HepG2 (cell line): Measurements from ENCODE around the gene STMN1. TPM values are rescaled to one million over a fixed set of nuclear protein-coding genes. Genes with fewer than 3 reads are reported as not detected.

Source experiments
- ARID2 ChIP-seq: sonication (generic); formaldehyde crosslinking; IDR thresholded peaks from 2 replicates; pipeline ENCODE4 v1.8.1; 2022; ENCODE audit warnings: mild to moderate bottlenecking, missing genetic modification reagents, borderline replicate concordance
- BHLHE40 ChIP-seq: IDR thresholded peaks from 2 replicates; pipeline ENCODE4 v1.6.1; 2011; ENCODE audit warnings: low read length, improper control_type of control experiment
- EHMT2 ChIP-seq: fragments of 200-600 bp; sonication (generic); IDR thresholded peaks from 2 replicates; pipeline ENCODE4 v1.7.0; 2017; ENCODE audit warnings: antibody characterized with exemption, low read depth, low read length, borderline replicate concordance
- EZH2 ChIP-seq: conservative IDR thresholded peaks from 2 replicates; pipeline ENCODE4 v1.6.1; 2012; ENCODE audit warnings: mild to moderate bottlenecking, low read depth, low read length, moderate library complexity
- KDM3A ChIP-seq: IDR thresholded peaks from 2 replicates; pipeline ENCODE4 v1.6.1; 2018; ENCODE audit warnings: low read depth, missing compliant biosample characterization
- MAF1 ChIP-seq: sonication (generic); formaldehyde crosslinking; IDR thresholded peaks from 2 replicates; pipeline ENCODE4 v1.5.0; 2020; ENCODE audit warnings: missing genetic modification reagents, borderline replicate concordance
- MED1 ChIP-seq: sonication (generic); formaldehyde crosslinking; IDR thresholded peaks from 2 replicates; pipeline ENCODE4 v1.4.0; 2020; ENCODE audit warnings: missing genetic modification reagents
- RFXAP ChIP-seq: sonication (generic); formaldehyde crosslinking; IDR thresholded peaks from 2 replicates; pipeline ENCODE4 v1.4.0; 2020; ENCODE audit warnings: missing genetic modification reagents, borderline replicate concordance
- TP53 ChIP-seq: sonication (generic); formaldehyde crosslinking; conservative IDR thresholded peaks from 2 replicates; pipeline ENCODE4 v1.4.0; 2020; ENCODE audit warnings: missing genetic modification reagents
- XRCC5 ChIP-seq: fragments of 200-400 bp; formaldehyde crosslinking; optimal IDR thresholded peaks from 2 replicates; pipeline ENCODE3; 2017; ENCODE audit warnings: mild to moderate bottlenecking, low read length
- ZC3H4 ChIP-seq: sonication (generic); formaldehyde crosslinking; IDR thresholded peaks from 2 replicates; pipeline ENCODE4 v1.4.0; 2020; ENCODE audit warnings: missing genetic modification reagents, borderline replicate concordance
- ZFP1 ChIP-seq: IDR thresholded peaks from 2 replicates; pipeline ENCODE4 v1.6.1; 2016
- ZNF142 ChIP-seq: sonication (generic); formaldehyde crosslinking; IDR thresholded peaks from 2 replicates; pipeline ENCODE4 v1.4.0; 2020; ENCODE audit warnings: missing genetic modification reagents
- ZNF143 ChIP-seq: sonication (generic); formaldehyde crosslinking; IDR thresholded peaks from 2 replicates; pipeline ENCODE4 v1.4.0; 2020; ENCODE audit warnings: missing genetic modification reagents
- ZNF503 ChIP-seq: sonication (generic); formaldehyde crosslinking; IDR thresholded peaks from 2 replicates; pipeline ENCODE4 v1.4.0; 2020; ENCODE audit warnings: missing genetic modification reagents
- ZNF512 ChIP-seq: sonication (generic); formaldehyde crosslinking; IDR thresholded peaks from 2 replicates; pipeline ENCODE4 v1.4.0; 2020; ENCODE audit warnings: mild to moderate bottlenecking, missing genetic modification reagents
- polyA plus RNA-seq, 8 experiments: library from polyadenylated mRNA; depleted of rRNA in 3 of 8; stranded (reverse) in 7 of 8; unstranded in 1 of 8; fragments of >200 nt; fragmentation: Illumina TruSeq in 4 of 8; extraction: Trizol in 4 of 8; gene quantifications; 2 replicates each; pipeline versions ENCODE4 v1.2.1 to v1.2.3, GENCODE V29; 2011 to 2016; ENCODE audit warnings: low read depth in 4 of 8, missing spikeins in 1 of 8, mixed read lengths in 1 of 8; ENCODE audit not compliant: insufficient read depth in 1 of 8
- total RNA-seq, 5 experiments: library from RNA; depleted of rRNA; stranded (reverse); fragments of >200 nt; fragmentation: Illumina TruSeq; extraction: Trizol; gene quantifications; 2 replicates each; pipeline ENCODE4 v1.2.3, GENCODE V29; 2016; ENCODE audit warnings: low read depth in 1 of 5
- TF ChIP-seq, protein P1 (sequence below): sonication (generic); formaldehyde crosslinking; IDR thresholded peaks from 2 replicates; pipeline ENCODE4 v1.5.0; 2020; ENCODE audit warnings: missing genetic modification reagents, mild to moderate bottlenecking, borderline replicate concordance
- TF ChIP-seq, protein P2 (sequence below): IDR thresholded peaks from 2 replicates; pipeline ENCODE4 v1.6.1; 2012; ENCODE audit warnings: inconsistent platforms
- TF ChIP-seq, protein P3 (sequence below): sonication (generic); formaldehyde crosslinking; conservative IDR thresholded peaks from 2 replicates; pipeline ENCODE4 v1.4.0; 2020; ENCODE audit warnings: missing genetic modification reagents

The STMN1 gene
- total and polyA plus RNA-seq, 2 of the 13 experiments (the other 11 are each of a cell fraction or from before 2014, with no cell fraction given) = 45.9 to 409 TPM

DNA sequence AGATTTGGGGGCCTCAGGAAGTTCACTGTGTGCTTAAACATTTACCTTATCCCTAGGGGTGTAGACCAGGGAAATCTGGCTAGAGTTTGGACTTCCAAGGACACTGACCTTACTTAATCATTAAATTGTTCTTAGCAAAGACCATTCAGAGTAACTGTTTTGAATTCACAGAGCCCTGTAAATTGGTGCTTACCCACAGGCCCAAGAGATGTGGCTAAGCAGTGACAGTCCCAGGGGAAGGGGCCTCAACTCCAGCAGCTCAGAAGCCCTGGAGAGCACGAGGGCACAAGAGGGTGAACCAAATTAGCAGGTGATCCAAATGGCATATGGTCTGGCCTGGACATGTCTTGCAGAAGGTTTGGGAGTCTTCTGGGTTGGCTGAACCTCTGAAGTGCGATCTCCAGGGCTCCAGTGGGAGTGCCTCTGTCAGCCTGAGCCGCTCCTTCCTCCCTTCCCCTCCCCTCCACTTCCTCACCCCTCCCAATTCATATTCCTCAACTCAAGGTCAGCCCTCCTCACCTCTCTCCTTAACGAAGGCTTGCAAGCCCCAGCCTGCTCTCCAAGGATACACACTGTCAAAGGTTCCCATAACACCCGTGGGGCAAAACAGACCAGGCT is 35.0 kb downstream of the STMN1 start (continued):
- no peak for TF ChIP-seq ZNF142 (CRISPR knock-in tag)
- no peak for TF ChIP-seq EHMT2
- no peak for TF ChIP-seq ARID2 (CRISPR knock-in tag)
- TF ChIP-seq BHLHE40 = no peak
- TF ChIP-seq KDM3A (CRISPR knock-in tag) = no peak
- no peak for TF ChIP-seq ZNF512 (CRISPR knock-in tag)
- TF ChIP-seq EZH2 = no peak
- peak; percentile 45 for TF ChIP-seq MED1 (CRISPR knock-in tag)
- TF ChIP-seq, protein P1, sequence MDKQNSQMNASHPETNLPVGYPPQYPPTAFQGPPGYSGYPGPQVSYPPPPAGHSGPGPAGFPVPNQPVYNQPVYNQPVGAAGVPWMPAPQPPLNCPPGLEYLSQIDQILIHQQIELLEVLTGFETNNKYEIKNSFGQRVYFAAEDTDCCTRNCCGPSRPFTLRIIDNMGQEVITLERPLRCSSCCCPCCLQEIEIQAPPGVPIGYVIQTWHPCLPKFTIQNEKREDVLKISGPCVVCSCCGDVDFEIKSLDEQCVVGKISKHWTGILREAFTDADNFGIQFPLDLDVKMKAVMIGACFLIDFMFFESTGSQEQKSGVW (CRISPR knock-in tag) = no peak
- TF ChIP-seq TP53 (CRISPR knock-in tag) = no peak
- TF ChIP-seq XRCC5 = peak; percentile 19
- no peak for TF ChIP-seq ZNF143
- TF ChIP-seq, protein P2, sequence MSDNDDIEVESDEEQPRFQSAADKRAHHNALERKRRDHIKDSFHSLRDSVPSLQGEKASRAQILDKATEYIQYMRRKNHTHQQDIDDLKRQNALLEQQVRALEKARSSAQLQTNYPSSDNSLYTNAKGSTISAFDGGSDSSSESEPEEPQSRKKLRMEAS = peak; percentile 18; the same call in 1 of the 2 replicates
- no peak for TF ChIP-seq MAF1 (CRISPR knock-in tag)
- TF ChIP-seq RFXAP (CRISPR knock-in tag) = 0 out of 2 replicates have a peak, but pooled peaks have one; percentile 8
- no peak for TF ChIP-seq ZFP1 (CRISPR knock-in tag)
- TF ChIP-seq ZNF503 (CRISPR knock-in tag) = no peak
- TF ChIP-seq ZC3H4 (CRISPR knock-in tag) = no peak
- TF ChIP-seq, protein P3, sequence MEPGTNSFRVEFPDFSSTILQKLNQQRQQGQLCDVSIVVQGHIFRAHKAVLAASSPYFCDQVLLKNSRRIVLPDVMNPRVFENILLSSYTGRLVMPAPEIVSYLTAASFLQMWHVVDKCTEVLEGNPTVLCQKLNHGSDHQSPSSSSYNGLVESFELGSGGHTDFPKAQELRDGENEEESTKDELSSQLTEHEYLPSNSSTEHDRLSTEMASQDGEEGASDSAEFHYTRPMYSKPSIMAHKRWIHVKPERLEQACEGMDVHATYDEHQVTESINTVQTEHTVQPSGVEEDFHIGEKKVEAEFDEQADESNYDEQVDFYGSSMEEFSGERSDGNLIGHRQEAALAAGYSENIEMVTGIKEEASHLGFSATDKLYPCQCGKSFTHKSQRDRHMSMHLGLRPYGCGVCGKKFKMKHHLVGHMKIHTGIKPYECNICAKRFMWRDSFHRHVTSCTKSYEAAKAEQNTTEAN (CRISPR knock-in tag) = no peak
